ENCODE results near the gene C1QA.

- TF ChIP-seq CTCF (IDR thresholded peaks at IDR 0.05) (no peak), POLR2A (IDR thresholded peaks at IDR 0.05) (no peak), POLR2AphosphoS5 (IDR thresholded peaks at IDR 0.05) (no peak)
Observed at GRCh38 chr1:22597996-22598395, 38.4 kb upstream of the C1QA start.
